ENCODE data around the gene PAX7.
"Not testable (repeated sequence)": the region's sequence is repeated elsewhere in the genome, so short reads cannot be mapped to it uniquely, and the experiment has no call there.

The PAX7 gene

GRCh38 chr1:18727956-18728355 lies 97.3 kb downstream of the PAX7 start:
- DNase-seq (ENCODE audit: low read depth in 2 of 2) = no peak

- DNase-seq (ENCODE audit: low read depth in 2 of 2) = no peak
Measured at GRCh38 chr1:18730321-18730720, 99.7 kb downstream of the PAX7 start.

- DNase-seq (ENCODE audit: low read depth in 2 of 2) = no peak
Measured at GRCh38 chr1:18731148-18731547, 100.5 kb downstream of the PAX7 start.

- no peak for DNase-seq (ENCODE audit: low read depth in 2 of 2)
Measured at GRCh38 chr1:18731591-18732235, 101.1 kb downstream of the PAX7 start.

DNA sequence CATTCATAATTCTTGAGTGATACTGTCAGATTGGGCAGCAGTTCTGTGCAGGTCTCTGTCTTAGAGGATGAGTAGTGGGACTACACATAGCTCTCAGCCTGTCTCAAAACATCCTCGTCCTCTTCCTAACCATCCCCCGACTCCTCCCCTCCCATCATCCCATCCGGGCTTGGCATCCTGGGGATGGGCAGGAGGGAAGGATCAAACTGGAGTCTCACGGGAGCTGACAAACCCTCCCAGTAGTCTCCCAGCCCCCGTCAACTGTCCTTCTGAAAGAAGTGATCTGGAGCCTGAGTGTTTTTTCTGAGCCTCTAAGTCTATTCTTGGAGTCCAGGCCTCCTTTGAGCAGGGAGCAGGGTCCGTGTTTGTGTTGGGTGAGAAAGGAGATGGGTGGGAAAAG lies 102.0 kb downstream of the PAX7 start:
- no peak for DNase-seq (ENCODE audit: low read depth in 2 of 2)

DNA sequence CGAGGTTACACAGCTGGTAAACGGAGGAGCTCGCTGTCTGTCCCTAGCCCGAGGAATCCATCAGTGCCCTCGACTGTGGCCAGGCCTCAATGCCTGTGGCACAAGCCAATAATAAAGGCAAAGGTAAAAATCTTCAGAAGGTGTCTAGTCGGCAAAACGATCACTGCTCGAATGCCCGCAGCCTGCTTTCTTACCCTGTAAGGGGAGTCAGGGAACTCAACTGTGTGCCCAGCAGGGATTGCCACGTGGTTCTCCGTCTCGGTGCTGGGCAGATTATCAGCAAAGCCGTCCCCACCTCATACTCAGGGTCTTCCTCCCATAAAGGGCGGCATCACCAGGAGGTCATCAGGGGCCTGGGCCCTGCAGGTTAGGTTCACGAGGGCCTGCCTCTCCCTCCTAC lies 103.4 kb downstream of the PAX7 start:
- no peak for DNase-seq (ENCODE audit: low read depth in 2 of 2)

DNA sequence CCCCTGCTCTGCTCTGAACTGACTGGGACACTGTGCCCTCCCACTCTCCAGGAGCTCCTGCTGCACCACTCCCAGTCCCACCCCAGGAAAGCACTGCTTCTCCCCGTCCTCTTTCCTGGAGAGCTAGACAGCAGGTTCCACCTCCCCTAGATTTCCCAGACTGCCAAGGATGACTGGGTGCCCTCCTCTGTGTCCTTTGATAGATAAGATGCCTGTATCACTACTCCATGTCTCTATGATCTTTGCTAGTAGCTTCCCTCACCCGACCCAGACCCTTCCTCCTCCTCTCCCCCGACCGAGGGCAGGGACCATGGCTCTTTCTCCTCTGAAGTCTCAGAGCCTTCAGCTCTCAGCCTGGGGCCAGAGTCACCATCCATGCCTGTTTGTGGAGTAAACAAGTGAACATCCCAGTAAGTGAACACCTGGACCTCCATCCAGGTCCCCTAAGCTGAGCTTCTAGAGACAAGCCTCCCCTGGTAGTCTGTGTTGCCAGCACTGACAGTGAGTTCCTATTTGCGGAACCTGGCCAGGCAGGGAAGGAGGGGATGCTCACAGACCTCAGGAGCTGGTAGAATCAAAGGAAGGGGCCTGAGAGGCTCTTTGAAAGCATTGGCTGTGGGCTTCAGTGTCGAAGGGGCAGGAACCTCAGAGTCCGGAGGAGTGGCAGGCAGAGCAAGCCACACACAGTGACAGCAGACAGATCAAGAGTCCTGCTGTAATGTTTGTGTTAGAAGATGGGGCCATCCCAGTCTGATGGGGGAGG lies 104.0 kb downstream of the PAX7 start:
- DNase-seq (ENCODE audit: low read depth in 2 of 2) = no peak

- no peak for DNase-seq (ENCODE audit: low read depth in 2 of 2)
Measured at GRCh38 chr1:18735224-18735997, 104.8 kb downstream of the PAX7 start.

DNA sequence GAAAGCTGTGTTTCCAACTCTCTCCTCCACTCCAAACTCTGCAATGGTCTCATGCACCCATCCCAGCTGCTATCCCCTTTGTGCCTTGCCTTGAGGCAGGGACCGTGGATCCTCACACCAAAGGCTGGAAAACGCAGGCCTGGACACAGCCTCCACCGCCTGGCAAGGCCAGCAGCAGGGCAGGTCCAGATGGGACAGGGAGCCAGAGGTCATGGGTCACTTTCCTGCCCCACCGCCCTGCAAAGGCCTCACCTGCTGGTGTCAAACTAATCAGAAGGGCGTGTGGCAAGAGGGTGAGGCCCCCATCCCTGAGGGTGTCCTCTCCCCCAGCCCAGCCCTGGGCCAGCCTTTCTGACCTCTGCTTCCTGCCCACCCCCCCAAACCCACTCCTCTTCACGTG lies 106.3 kb downstream of the PAX7 start:
- DNase-seq (ENCODE audit: low read depth in 2 of 2) = no peak

GRCh38 chr1:18738126-18738525 lies 107.5 kb downstream of the PAX7 start:
- no peak for DNase-seq (ENCODE audit: low read depth in 2 of 2)

DNA sequence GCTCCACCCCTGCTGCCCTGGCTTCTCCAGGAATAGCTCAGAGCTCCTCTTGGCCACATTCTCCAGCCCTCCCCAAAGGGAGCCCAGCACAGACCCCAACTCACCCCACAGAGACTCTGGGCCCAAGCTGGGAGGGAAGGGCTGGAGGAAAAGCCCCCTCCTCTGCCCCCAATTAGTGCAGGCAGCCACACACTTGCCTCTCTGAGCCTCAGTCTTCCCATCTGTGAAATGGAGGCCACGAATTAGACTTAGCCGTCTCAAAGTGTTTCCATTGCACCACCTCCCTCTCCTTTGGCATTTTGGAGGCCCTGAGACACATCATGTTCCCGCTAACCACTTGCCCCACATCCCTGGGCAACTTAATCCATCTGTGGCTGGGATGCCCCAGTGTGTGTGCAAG lies 108.0 kb downstream of the PAX7 start:
- DNase-seq (ENCODE audit: low read depth in 2 of 2) = no peak

DNA sequence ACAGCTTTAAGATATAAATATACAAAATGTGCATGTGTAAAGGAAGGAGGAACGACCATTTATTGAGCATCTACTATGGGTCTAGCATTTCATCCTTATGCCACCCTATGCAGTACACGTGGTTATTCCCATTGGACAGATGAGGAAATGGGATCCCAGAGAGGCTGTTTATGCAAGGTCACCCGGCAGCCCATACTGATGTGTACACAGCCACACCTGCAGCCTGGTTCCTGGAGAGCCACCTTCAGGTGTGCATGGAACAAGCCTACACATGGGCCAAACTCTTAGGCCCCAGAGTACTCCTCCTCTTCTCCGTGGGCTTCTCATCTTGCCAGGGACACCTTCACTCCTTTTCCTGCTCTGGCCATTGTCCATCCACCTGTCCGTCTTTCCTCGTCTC lies 108.8 kb downstream of the PAX7 start:
- DNase-seq (ENCODE audit: low read depth in 2 of 2) = no peak

- DNase-seq (ENCODE audit: low read depth in 2 of 2) = no peak
Measured at GRCh38 chr1:18739897-18740296, 109.3 kb downstream of the PAX7 start.

GRCh38 chr1:18740617-18741016 lies 110.0 kb downstream of the PAX7 start:
- no peak for DNase-seq (ENCODE audit: low read depth in 2 of 2)

DNA sequence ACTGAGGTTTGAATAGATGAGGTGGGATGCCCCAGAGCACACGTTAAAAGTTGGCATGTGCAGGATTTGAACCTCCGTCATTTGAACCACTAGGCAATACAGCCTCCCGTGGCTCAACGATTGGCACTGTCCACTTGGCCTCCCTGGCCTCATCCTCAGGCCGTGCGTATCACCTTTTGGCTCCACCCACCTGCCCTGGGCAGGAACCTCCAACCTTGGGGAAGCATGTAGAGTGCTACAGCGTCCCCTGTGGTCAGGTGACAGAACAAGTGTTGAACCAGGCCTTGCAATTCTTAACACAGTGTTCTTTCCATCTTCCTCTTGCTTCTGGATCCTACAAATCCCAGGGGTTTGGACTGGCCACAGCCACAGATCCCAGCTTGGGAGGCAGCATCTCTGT lies 112.6 kb downstream of the PAX7 start:
- DNase-seq (ENCODE audit: low read depth in 2 of 2) = no peak

DNA sequence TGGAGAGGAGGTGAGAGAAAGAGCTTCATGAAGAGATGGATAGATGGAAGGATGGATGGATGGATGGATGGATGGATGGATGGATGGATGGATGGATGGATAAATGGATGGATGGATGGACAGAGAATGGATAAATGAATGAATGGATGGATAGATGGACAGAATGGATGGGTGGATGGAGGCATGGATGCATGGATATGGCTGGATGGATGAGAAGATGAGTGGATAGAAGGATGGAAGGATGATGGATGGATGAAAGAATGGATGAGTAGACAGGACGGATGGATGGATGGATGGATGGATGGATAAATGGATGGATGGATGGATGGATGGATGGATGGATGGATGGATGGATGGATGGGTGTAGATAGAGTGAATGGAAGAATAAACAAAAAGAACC lies 113.7 kb downstream of the PAX7 start:
- not testable (repeated sequence) for DNase-seq (ENCODE audit: low read depth in 2 of 2)

- no peak for DNase-seq (ENCODE audit: low read depth in 2 of 2)
Measured at GRCh38 chr1:18746981-18747380, 116.3 kb downstream of the PAX7 start.

DNA sequence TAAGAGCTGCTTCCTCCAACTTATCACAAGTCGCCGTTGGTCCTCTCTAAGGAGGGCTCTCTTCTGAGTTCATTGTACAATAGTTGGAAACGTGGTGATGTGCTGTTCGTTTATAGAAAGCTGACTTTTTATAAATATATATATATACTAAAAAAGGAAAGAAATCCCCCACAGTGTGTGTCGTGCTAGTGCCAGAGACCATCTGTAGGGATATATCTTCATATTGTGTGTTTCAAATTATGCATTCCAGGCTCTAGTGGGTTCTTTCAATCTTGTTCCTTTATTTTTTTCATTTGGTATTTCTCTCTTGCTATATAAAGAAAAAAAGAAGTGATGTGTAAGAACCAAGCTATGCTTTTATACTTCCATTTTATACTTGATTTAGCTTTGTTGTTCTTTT lies 117.0 kb downstream of the PAX7 start:
- DNase-seq (ENCODE audit: low read depth in 2 of 2) = no peak

DNA sequence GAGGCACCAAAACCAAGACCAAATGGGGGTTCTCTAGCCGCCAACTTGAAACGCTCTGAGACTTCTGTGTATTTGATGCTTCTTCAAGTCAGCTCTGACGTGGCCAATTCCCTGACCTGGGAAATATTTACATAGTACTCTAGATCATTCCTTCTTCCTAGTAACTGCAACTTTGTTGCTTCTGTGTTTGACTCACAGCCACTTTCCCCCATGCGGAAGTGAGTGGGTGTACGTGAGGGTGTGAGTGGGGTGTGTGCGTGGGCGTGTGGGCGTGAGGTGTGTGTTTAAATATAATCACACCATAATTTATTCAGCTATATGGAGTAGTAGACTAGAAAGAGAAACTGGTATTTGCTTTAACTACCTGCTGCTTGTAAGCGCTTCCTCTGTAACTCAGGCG lies 117.8 kb downstream of the PAX7 start:
- no peak for DNase-seq (ENCODE audit: low read depth in 2 of 2)

- no peak for DNase-seq (ENCODE audit: low read depth in 2 of 2)
Measured at GRCh38 chr1:18749569-18749968, 118.9 kb downstream of the PAX7 start.

- DNase-seq (ENCODE audit: low read depth in 2 of 2) = no peak
Measured at GRCh38 chr1:18750600-18750999, 120.0 kb downstream of the PAX7 start.

GRCh38 chr1:18751425-18751824 lies 120.8 kb downstream of the PAX7 start:
- no peak for DNase-seq (ENCODE audit: low read depth in 2 of 2)

DNA sequence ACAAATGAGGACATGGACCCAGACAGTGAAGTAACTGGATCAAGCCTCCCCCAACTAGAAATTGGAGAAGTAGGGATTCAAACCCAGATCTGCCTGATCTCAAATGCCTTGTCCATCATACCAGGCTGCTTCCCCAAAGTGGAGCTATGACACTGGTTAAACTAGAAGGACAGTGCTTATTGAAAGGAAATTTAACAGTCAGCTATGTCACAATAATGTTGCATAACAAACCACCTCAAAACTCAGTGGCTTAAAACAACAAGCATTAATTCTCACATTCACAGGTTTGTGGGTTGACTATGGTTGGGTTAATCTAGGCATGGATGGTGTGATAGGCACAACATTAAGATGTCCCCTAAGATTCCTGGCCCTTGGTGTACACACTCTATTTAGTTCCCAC lies 121.8 kb downstream of the PAX7 start:
- no peak for DNase-seq (ENCODE audit: low read depth in 2 of 2)

Data from stimulated activated CD4-positive, alpha-beta T cell treated with anti-CD3 and anti-CD28 coated beads, Interleukin-12 subunit alpha, Interleukin-12 subunit beta, amount 100 ng/mL, for 24 hours (primary cell).